ENCODE measurements around the gene GNL2. TPM values are rescaled to one million over a fixed set of nuclear protein-coding genes. Genes with fewer than 3 reads are reported as not detected.

Gene GNL2
- total RNA-seq, 1 experiment from 2014 or later = 51.9 TPM

- Histone ChIP-seq H3K4me2 (no peak overlapping the region), H3K4me1 (replicated peaks; ENCODE audit: insufficient read depth) (no peaks in the 10 kb centered on the region), H3F3A (ENCODE audit: insufficient read depth, low read depth) (no peaks in the 10 kb centered on the region), H3K27me3 (ENCODE audit: insufficient read depth, low read depth) (peaks cover 94% of the 10 kb centered on the region), H2AFZ (no peak overlapping the region), H3K36me3 (ENCODE audit: low read depth) (no peaks in the 10 kb centered on the region), H4K20me1 (ENCODE audit: insufficient read depth) (no peaks in the 10 kb centered on the region), H3K79me2 (ENCODE audit: low read depth) (no peaks in the 10 kb centered on the region), H3K9me3 (ENCODE audit: insufficient read depth, low read depth) (no peaks in the 10 kb centered on the region), H3K9me2 (ENCODE audit: insufficient read depth) (no peaks in the 10 kb centered on the region), H3K27ac (no peak overlapping the region), H3K4me3 (no peak overlapping the region)
- DNase-seq = no peak
- BruUV-seq (replicated peaks) = no TSS peak
- intact Hi-C loops (cut with micrococcal nuclease; ENCODE audit: unreplicated experiment) = no loop called here
- ChIA-PET POLR2A (ENCODE audit: unreplicated experiment) (no interaction called here), CTCF (no interaction called here)
- TF ChIP-seq EZH2 (IDR thresholded peaks at IDR 0.05; ENCODE audit: low read depth) (no peak), CTCF (conservative IDR thresholded peaks at IDR 0.05) (no peak)
Observed at GRCh38 chr1:37609994-37610393, 14.3 kb upstream of the GNL2 start.

GRCh38 chr1:37609002-37609401, 13.3 kb upstream of the GNL2 start:
- POLR2A ChIA-PET (ENCODE audit: unreplicated experiment) = no interaction called here
- H3K79me2 ChIP-seq (ENCODE audit: low read depth) = no peaks in the 10 kb centered on the region
- H3K27ac ChIP-seq = no peak overlapping the region
- DNase-seq = no peak
- no peaks in the 10 kb centered on the region for H3K9me3 ChIP-seq (ENCODE audit: insufficient read depth, low read depth)
- CTCF ChIA-PET = interaction anchor here (0.7 kb wide), 1 partner anchor 437 kb away, joined by 3 read pairs; no protein-coding TSS in a partner anchor
- no peak overlapping the region for H3K4me3 ChIP-seq
- BruUV-seq (replicated peaks) = no TSS peak
- intact Hi-C loops (cut with micrococcal nuclease; ENCODE audit: unreplicated experiment) = no loop called here
- H3K36me3 ChIP-seq (ENCODE audit: low read depth) = no peaks in the 10 kb centered on the region
- H2AFZ ChIP-seq = no peak overlapping the region
- H3K27me3 ChIP-seq (ENCODE audit: insufficient read depth, low read depth) = peaks cover 87% of the 10 kb centered on the region
- H3K4me1 ChIP-seq (replicated peaks; ENCODE audit: insufficient read depth) = no peaks in the 10 kb centered on the region
- H3F3A ChIP-seq (ENCODE audit: insufficient read depth, low read depth) = no peaks in the 10 kb centered on the region
- no peak overlapping the region for H3K4me2 ChIP-seq
- no peaks in the 10 kb centered on the region for H4K20me1 ChIP-seq (ENCODE audit: insufficient read depth)
- TF ChIP-seq CTCF (conservative IDR thresholded peaks at IDR 0.05) = no peak
- no peak for TF ChIP-seq EZH2 (IDR thresholded peaks at IDR 0.05; ENCODE audit: low read depth)
- H3K9me2 ChIP-seq (ENCODE audit: insufficient read depth) = no peaks in the 10 kb centered on the region

GRCh38 chr1:37606481-37607263, 10.9 kb upstream of the GNL2 start:
- DNase-seq = no peak
- no peak for TF ChIP-seq EZH2 (IDR thresholded peaks at IDR 0.05; ENCODE audit: low read depth)
- no peak for TF ChIP-seq CTCF (conservative IDR thresholded peaks at IDR 0.05)
- H4K20me1 ChIP-seq (ENCODE audit: insufficient read depth) = no peaks in the 10 kb centered on the region
- CTCF ChIA-PET = no interaction called here
- H3K9me2 ChIP-seq (ENCODE audit: insufficient read depth) = no peaks in the 10 kb centered on the region
- H3K36me3 ChIP-seq (ENCODE audit: low read depth) = no peaks in the 10 kb centered on the region
- no peaks in the 10 kb centered on the region for H3F3A ChIP-seq (ENCODE audit: insufficient read depth, low read depth)
- H3K4me3 ChIP-seq = no peak overlapping the region
- H3K4me1 ChIP-seq (replicated peaks; ENCODE audit: insufficient read depth) = no peaks in the 10 kb centered on the region
- H3K27ac ChIP-seq = no peak overlapping the region
- peaks cover 72% of the 10 kb centered on the region for H3K27me3 ChIP-seq (ENCODE audit: insufficient read depth, low read depth)
- POLR2A ChIA-PET (ENCODE audit: unreplicated experiment) = no interaction called here
- no peaks in the 10 kb centered on the region for H3K9me3 ChIP-seq (ENCODE audit: insufficient read depth, low read depth)
- H3K79me2 ChIP-seq (ENCODE audit: low read depth) = no peaks in the 10 kb centered on the region
- no peak overlapping the region for H2AFZ ChIP-seq
- BruUV-seq (replicated peaks) = no TSS peak
- intact Hi-C loops (cut with micrococcal nuclease; ENCODE audit: unreplicated experiment) = no loop called here
- no peak overlapping the region for H3K4me2 ChIP-seq

Measured in PC-9 (cell line).